IMR-90 (cell line): ENCODE results near the gene PTPRN2. TPM values are rescaled to one million over a fixed set of nuclear protein-coding genes. Genes with fewer than 3 reads are reported as not detected.

ENCODE experiments used
- ATAC-seq: fragments of 200-7000 bp; cut with Tn5 transposase; 2 replicates; pipeline ENCODE4 v1.9.1; 2020; ENCODE audit warnings: low read depth, mild to moderate bottlenecking, moderate library complexity
- BruUV-seq: library from RNA; stranded (reverse); fragments of 400-500 nt; replicated peaks from 2 replicates; lab custom pipeline; 2021; lab: Mats Ljungman, UMichigan
- CTCF ChIA-PET: fragments of 300-600 bp; formaldehyde crosslinking; extraction: SDS; loops from one replicate; lab custom pipeline; 2021; ENCODE audit warnings: antibody characterized with exemption; lab: Yijun Ruan, JAX
- POLR2A ChIA-PET: fragments of 300-600 bp; sonication (Branson Sonifier 250); formaldehyde crosslinking; loops from one replicate; lab custom pipeline; 2022; ENCODE audit warnings: antibody characterized with exemption; ENCODE audit not compliant: unreplicated experiment; lab: Charles Lee
- DNase-seq: peaks from one replicate; pipeline ENCODE4 v3.0.0; 2013
- H2AFZ ChIP-seq: replicated peaks from 2 replicates; pipeline ENCODE3; 2013; ENCODE audit warnings: low read length, mild to moderate bottlenecking; ENCODE audit not compliant: poor library complexity
- H2AK5ac ChIP-seq: 2 replicates; pipeline ENCODE4 v1.6.1; 2013; ENCODE audit warnings: low read depth, low read length, inconsistent platforms
- H2AK9ac ChIP-seq: replicated peaks from 2 replicates; pipeline ENCODE3; 2013; ENCODE audit warnings: mild to moderate bottlenecking, low read depth, low read length, moderate library complexity; ENCODE audit not compliant: poor library complexity
- H2BK120ac ChIP-seq: 2 replicates; pipeline ENCODE4 v1.6.1; 2013; ENCODE audit warnings: low read depth, low read length, inconsistent platforms
- H2BK15ac ChIP-seq: 3 replicates; pipeline ENCODE4 v1.6.1; 2013; ENCODE audit warnings: low read depth, low read length, inconsistent platforms
- H2BK20ac ChIP-seq: 2 replicates; pipeline ENCODE4 v1.6.1; 2013; ENCODE audit warnings: low read depth, mild to moderate bottlenecking, inconsistent platforms, low read length, moderate library complexity
- H2BK5ac ChIP-seq: 2 replicates; pipeline ENCODE4 v1.6.1; 2013; ENCODE audit warnings: mild to moderate bottlenecking, low read depth, low read length, inconsistent platforms; ENCODE audit not compliant: poor library complexity, severe bottlenecking
- H3K14ac ChIP-seq: replicated peaks from 2 replicates; pipeline ENCODE4 v1.6.1; 2013; ENCODE audit warnings: low read depth, low read length, inconsistent platforms
- H3K18ac ChIP-seq: 2 replicates; pipeline ENCODE4 v1.6.1; 2013; ENCODE audit warnings: low read depth, low read length, control low read depth
- H3K23ac ChIP-seq: 2 replicates; pipeline ENCODE4 v1.6.1; 2013; ENCODE audit warnings: low read depth, low read length, inconsistent platforms
- H3K27ac ChIP-seq: 2 replicates; pipeline ENCODE4 v1.5.1; 2013; ENCODE audit warnings: mild to moderate bottlenecking, control low read depth, low read length; ENCODE audit not compliant: insufficient read depth
- H3K27me3 ChIP-seq: 2 replicates; pipeline ENCODE4 v1.6.1; 2013; ENCODE audit warnings: low read length; ENCODE audit not compliant: control insufficient read depth, insufficient read depth
- H3K36me3 ChIP-seq: 2 replicates; pipeline ENCODE4 v1.6.1; 2013; ENCODE audit warnings: low read length, mixed read lengths; ENCODE audit not compliant: control insufficient read depth, insufficient read depth
- H3K4ac ChIP-seq: 2 replicates; pipeline ENCODE4 v1.6.1; 2013; ENCODE audit warnings: low read depth, low read length, inconsistent platforms
- H3K4me1 ChIP-seq: 2 replicates; pipeline ENCODE4 v1.6.1; 2013; ENCODE audit warnings: low read length, mixed read lengths; ENCODE audit not compliant: control insufficient read depth, insufficient read depth
- H3K4me2 ChIP-seq: 2 replicates; pipeline ENCODE4 v1.6.1; 2013; ENCODE audit warnings: low read depth, mild to moderate bottlenecking, control low read depth, low read length, moderate library complexity
- H3K4me3 ChIP-seq: 2 replicates; pipeline ENCODE4 v1.5.1; 2013; ENCODE audit warnings: low read depth, mild to moderate bottlenecking, control low read depth, low read length, moderate library complexity; ENCODE audit not compliant: insufficient read depth
- H3K56ac ChIP-seq: 2 replicates; pipeline ENCODE4 v1.6.1; 2013; ENCODE audit warnings: low read length, inconsistent platforms; ENCODE audit not compliant: insufficient read depth; ENCODE audit errors: extremely low read depth
- H3K79me1 ChIP-seq, 2 experiments: 2 replicates each; pipeline ENCODE4 v1.6.1; 2013; ENCODE audit warnings: low read length in 2 of 2, inconsistent platforms in 1 of 2, low read depth in 1 of 2
- H3K9ac ChIP-seq: 2 replicates; pipeline ENCODE4 v1.6.1; 2013; ENCODE audit warnings: low read depth, low read length, control low read depth
- H3K9me1 ChIP-seq: 2 replicates; pipeline ENCODE4 v1.6.1; 2013; ENCODE audit warnings: low read length, inconsistent platforms; ENCODE audit not compliant: insufficient read depth
- H3K9me3 ChIP-seq: 2 replicates; pipeline ENCODE4 v1.6.1; 2013; ENCODE audit warnings: low read length; ENCODE audit not compliant: control insufficient read depth, insufficient read depth
- H4K20me1 ChIP-seq: 2 replicates; pipeline ENCODE4 v1.6.1; 2013; ENCODE audit warnings: low read length, inconsistent platforms; ENCODE audit not compliant: insufficient read depth
- H4K5ac ChIP-seq: 2 replicates; pipeline ENCODE4 v1.6.1; 2013; ENCODE audit warnings: mild to moderate bottlenecking, low read depth, low read length, control low read depth
- H4K8ac ChIP-seq, 2 experiments: 2 replicates each; pipeline ENCODE4 v1.6.1; 2013; ENCODE audit warnings: low read depth in 2 of 2, low read length in 2 of 2, control low read depth in 1 of 2, inconsistent platforms in 1 of 2
- H4K91ac ChIP-seq: 2 replicates; pipeline ENCODE4 v1.6.1; 2013; ENCODE audit warnings: low read depth, low read length, inconsistent platforms; ENCODE audit not compliant: insufficient read depth
- CEBPB ChIP-seq: IDR thresholded peaks from 2 replicates; pipeline ENCODE4 v1.6.1; 2012; ENCODE audit warnings: low read depth, low read length, improper control_type of control experiment
- MAFK ChIP-seq: IDR thresholded peaks from 2 replicates; pipeline ENCODE4 v1.6.1; 2012; ENCODE audit warnings: low read depth, low read length, improper control_type of control experiment
- MAZ ChIP-seq: IDR thresholded peaks from 2 replicates; pipeline ENCODE4 v1.6.1; 2012; ENCODE audit warnings: low read depth, mild to moderate bottlenecking, low read length, improper control_type of control experiment, moderate library complexity, borderline replicate concordance
- MXI1 ChIP-seq: IDR thresholded peaks from 2 replicates; pipeline ENCODE4 v1.6.1; 2012; ENCODE audit warnings: low read depth, mild to moderate bottlenecking, low read length, moderate library complexity, borderline replicate concordance
- NFE2L2 ChIP-seq: fragments of 150-350 bp; IDR thresholded peaks from 2 replicates; pipeline ENCODE4 v1.6.1; 2016; ENCODE audit warnings: low read depth, mild to moderate bottlenecking, low read length
- RAD21 ChIP-seq: IDR thresholded peaks from 2 replicates; pipeline ENCODE4 v1.6.1; 2012; ENCODE audit warnings: low read length, improper control_type of control experiment
- WGBS, 2 experiments: methylation state at CpG; one replicate each; pipeline versions ENCODE4 v1.1.5 to v1.1.7; 2013; ENCODE audit warnings: missing lambda C conversion rate in 2 of 2; ENCODE audit not compliant: insufficient read length in 1 of 2; ENCODE audit errors: extremely low coverage in 2 of 2; 5-methylcytosine and 5-hydroxymethylcytosine counted together
- dilution Hi-C: fragments of 300-500 bp; cut with HindIII; formaldehyde crosslinking; loops from one replicate; pipeline ENCODE4 v1.14.3; 2018; ENCODE audit warnings: low sequenced_read_pairs; ENCODE audit not compliant: unreplicated experiment
- in situ Hi-C: fragments of 300-500 bp; cut with MboI; formaldehyde crosslinking; loops from 3 replicates; pipeline ENCODE4 v1.14.3; 2019; ENCODE audit warnings: low sequenced_read_pairs, inconsistent platforms, mixed read lengths
- intact Hi-C: fragments of 100-400 bp; cut with micrococcal nuclease; formaldehyde crosslinking; loops from 2 replicates; pipeline ENCODE4 v1.10.0; 2022
- polyA plus RNA-seq, 3 experiments: library from polyadenylated mRNA; depleted of rRNA; stranded (reverse); fragments of >200 nt; gene quantifications; 2 replicates each; pipeline ENCODE4 v1.2.3, GENCODE V29; 2012; ENCODE audit warnings: low replicate concordance in 1 of 3
- total RNA-seq: library from RNA; depleted of rRNA; stranded (reverse); fragments of >200 nt; gene quantifications from 2 replicates; pipeline ENCODE4 v1.2.3, GENCODE V29; 2012

Gene PTPRN2
- total and polyA plus RNA-seq, 2 of the 4 experiments (the other 2 are of a cell fraction), result 0.03 TPM; not detected in 1

- Histone ChIP-seq H3K79me1 (no peaks in the 10 kb centered on the region), H2AK9ac (no peak overlapping the region), H3K9ac (no peak overlapping the region), H3K27me3 (no peaks in the 10 kb centered on the region), H2BK120ac (no peak overlapping the region), H3K23ac (no peak overlapping the region), H2BK15ac (no peak overlapping the region), H4K8ac (no peak overlapping the region), H3K27ac (no peak overlapping the region), H3K4me3 (no peak overlapping the region), H2BK20ac (no peak overlapping the region), H3K4ac (no peak overlapping the region), H3K9me1 (no peaks in the 10 kb centered on the region), H3K18ac (no peak overlapping the region), H3K14ac (no peak overlapping the region), H3K56ac (no peak overlapping the region), H4K20me1 (no peaks in the 10 kb centered on the region), H2AK5ac (no peak overlapping the region), H3K36me3 (no peaks in the 10 kb centered on the region), H3K4me2 (no peak overlapping the region), H2BK5ac (no peak overlapping the region), H2AFZ (no peak overlapping the region), H4K91ac (no peak overlapping the region), H3K4me1 (no peaks in the 10 kb centered on the region), H3K9me3 (peaks cover 28% of the 10 kb centered on the region), H4K5ac (no peak overlapping the region)
- dilution Hi-C loops, result no loop called here
- DNase-seq (no peak), ATAC-seq (no peak)
- CTCF ChIA-PET, result no interaction called here
- intact Hi-C loops, result no loop called here
- no peak for TF ChIP-seq MAFK
- TF ChIP-seq MAZ, result no peak
- TF ChIP-seq MXI1, result no peak
- no peak for TF ChIP-seq RAD21
- no peak for TF ChIP-seq NFE2L2
- no peak for TF ChIP-seq CEBPB
- WGBS, 2 experiments, result no CpG with 5 or more reads among the region's 10 CpGs
- BruUV-seq, result no TSS peak
- in situ Hi-C loops, result no loop called here
- POLR2A ChIA-PET, result no interaction called here
These were observed 205.0 kb downstream of the PTPRN2 start for GRCh38 chr7:158382363-158383254.
